Bronchial epithelial cell (primary cell): ENCODE measurements around the gene FRMD5. TPM values are rescaled to one million over a fixed set of nuclear protein-coding genes. Genes with fewer than 3 reads are reported as not detected.
"Not testable (repeated sequence)": the region's sequence is repeated elsewhere in the genome, so short reads cannot be mapped to it uniquely, and the experiment has no call there.

ENCODE experiments used
- DNase-seq: peaks from one replicate; pipeline ENCODE4 v3.0.0-alpha.2; 2010; ENCODE audit warnings: low read depth
- FAIRE-seq: peaks from 2 replicates; lab custom pipeline; 2011; peaks lifted over from hg19 to GRCh38; lab: Jason Lieb, UNC
- H3K27me3 ChIP-seq: 2 replicates; pipeline ENCODE4 v1.5.1; 2011; ENCODE audit warnings: low read length; ENCODE audit not compliant: control insufficient read depth, insufficient read depth
- H3K36me3 ChIP-seq: 2 replicates; pipeline ENCODE4 v1.5.1; 2011; ENCODE audit warnings: low read length; ENCODE audit not compliant: control insufficient read depth, insufficient read depth
- H3K4me3 ChIP-seq: 2 replicates; pipeline ENCODE4 v1.5.1; 2011; ENCODE audit warnings: mild to moderate bottlenecking, low read depth, low read length, control low read depth
- CTCF ChIP-seq: IDR thresholded peaks from 2 replicates; pipeline ENCODE4 v1.5.1; 2011; ENCODE audit warnings: mild to moderate bottlenecking, moderate library complexity, low read length, control low read depth, inconsistent platforms; ENCODE audit not compliant: insufficient read depth, severe bottlenecking
- total RNA-seq: library from RNA; depleted of rRNA; stranded (reverse); fragments of >200 nt; gene quantifications from 2 replicates; pipeline ENCODE4 v1.2.1, GENCODE V29; 2014

FRMD5 gene
- 1.3 and 2.0 TPM in 2 replicates for total RNA-seq

DNA sequence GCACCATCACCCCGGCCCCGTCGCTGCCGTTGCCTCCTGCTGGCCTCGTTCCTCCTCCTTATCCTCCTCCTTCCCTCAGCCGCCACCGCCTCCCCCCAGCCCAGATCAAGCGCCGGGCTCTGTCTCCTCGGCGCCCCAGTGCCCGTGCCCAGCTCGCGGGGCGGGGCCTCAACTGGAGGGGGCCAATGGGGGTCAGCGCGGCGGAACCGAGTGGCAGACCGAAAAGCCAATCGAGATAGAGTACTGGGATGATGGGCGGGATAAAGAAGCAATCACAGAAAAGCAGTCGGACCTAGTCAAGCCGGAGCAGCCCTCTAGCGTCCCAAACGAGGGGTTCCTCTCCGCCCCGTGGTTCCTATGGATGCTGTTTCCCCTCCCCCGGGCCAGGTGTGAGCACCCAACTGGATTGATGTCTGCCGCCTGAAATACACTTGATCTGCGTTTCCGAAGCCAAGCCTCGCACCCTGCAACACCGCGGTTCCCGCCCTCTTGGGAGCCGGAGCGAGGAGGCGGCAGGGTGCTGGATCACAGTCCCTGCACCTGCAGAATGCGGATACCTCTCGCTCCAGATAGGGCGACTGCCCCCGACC lies at the start of gene FRMD5:
FRMD5 (minus strand) TSS at position 121 of the 590 bp plus-strand sequence.
- FAIRE-seq, result peak; percentile 13
- Histone ChIP-seq H3K27me3 (no peaks in the 10 kb centered on the region), H3K36me3 (no peaks in the 10 kb centered on the region), H3K4me3 (peak within 1 kb of the TSS; percentile 63)
- peak; percentile 58 for TF ChIP-seq CTCF
- DNase-seq, result peak; percentile 92

DNA sequence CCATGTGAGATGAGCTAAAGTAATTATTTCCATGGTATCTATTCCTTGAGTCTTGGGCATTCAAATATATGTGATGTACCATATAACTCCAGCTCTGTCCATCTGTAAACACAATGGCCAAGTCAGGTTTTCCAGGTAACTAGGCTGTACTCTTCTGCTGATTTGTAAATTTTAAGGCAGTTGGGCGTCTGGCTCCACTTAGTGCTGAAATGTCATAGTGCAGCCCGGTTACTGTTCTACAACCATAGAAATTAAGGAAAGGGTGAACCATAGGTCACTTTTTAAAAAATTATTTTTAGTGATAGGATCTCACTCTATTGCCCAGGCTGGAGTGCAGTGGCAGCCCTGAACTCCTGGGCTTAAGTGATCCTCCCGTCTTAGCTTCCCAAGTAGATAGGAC lies 48.8 kb upstream of the FRMD5 start:
- H3K36me3 ChIP-seq, result no peaks in the 10 kb centered on the region
- no peak for FAIRE-seq
- no peak for DNase-seq
- H3K27me3 ChIP-seq, result no peaks in the 10 kb centered on the region
- TF ChIP-seq CTCF, result no peak
- no peak overlapping the region for H3K4me3 ChIP-seq

DNA sequence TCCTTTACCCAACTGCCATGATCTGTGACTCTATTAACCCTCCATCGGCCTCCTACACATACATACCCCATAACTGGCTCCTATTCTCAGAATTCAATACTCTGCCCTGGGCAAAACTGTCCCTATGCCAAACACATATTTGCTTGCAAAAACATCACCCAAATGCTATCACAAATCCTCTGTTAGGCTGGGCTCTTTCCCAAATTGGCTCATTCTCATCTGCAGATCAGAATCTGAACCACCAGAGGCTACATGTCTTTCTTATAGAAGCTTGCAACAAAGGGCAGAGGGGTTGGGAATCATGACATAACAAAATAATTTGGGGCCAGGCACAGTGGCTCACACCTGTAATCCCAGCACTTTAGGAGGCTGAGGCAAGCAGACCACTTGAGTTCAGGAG lies 48.1 kb upstream of the FRMD5 start:
- no peaks in the 10 kb centered on the region for H3K27me3 ChIP-seq
- DNase-seq (no peak), FAIRE-seq (no peak)
- TF ChIP-seq CTCF, result no peak
- H3K36me3 ChIP-seq, result no peaks in the 10 kb centered on the region
- H3K4me3 ChIP-seq, result no peak overlapping the region

GRCh38 chr15:44231842-44232241 lies 36.8 kb upstream of the FRMD5 start:
- no peak for TF ChIP-seq CTCF
- no peak for FAIRE-seq
- Histone ChIP-seq H3K27me3 (no peaks in the 10 kb centered on the region), H3K4me3 (no peak overlapping the region), H3K36me3 (no peaks in the 10 kb centered on the region)
- no peak for DNase-seq

- not testable (repeated sequence) for H3K27me3 ChIP-seq, H3K36me3 ChIP-seq, FAIRE-seq, H3K4me3 ChIP-seq, DNase-seq
These were observed 34.2 kb upstream of the FRMD5 start for GRCh38 chr15:44229301-44229700.

DNA sequence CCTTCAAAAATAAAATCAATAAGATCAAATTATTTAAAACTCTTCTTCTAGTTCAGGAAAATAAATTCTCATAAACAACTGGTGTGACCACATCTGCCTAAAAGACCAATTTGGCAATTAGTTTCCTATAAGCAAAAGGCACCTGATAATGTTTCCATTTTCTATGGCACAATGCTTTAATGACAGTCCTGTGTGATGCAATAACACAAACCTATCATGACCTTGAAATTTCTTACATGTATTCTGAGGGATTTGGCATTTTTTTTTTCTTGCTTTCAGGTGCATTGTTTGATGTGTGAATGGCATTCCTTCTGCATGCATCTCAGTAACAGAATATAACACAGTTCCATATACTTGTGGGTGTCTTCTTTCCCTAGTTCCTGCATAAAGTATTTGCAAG lies 32.5 kb upstream of the FRMD5 start:
- TF ChIP-seq CTCF, result no peak
- DNase-seq, result no peak
- no peak overlapping the region for H3K4me3 ChIP-seq
- H3K27me3 ChIP-seq, result no peaks in the 10 kb centered on the region
- no peaks in the 10 kb centered on the region for H3K36me3 ChIP-seq
- FAIRE-seq, result no peak

GRCh38 chr15:44227001-44227400 lies 31.9 kb upstream of the FRMD5 start:
- H3K4me3 ChIP-seq, H3K36me3 ChIP-seq, DNase-seq, H3K27me3 ChIP-seq, FAIRE-seq: not testable (repeated sequence)
